GM12878 (cell line): ENCODE data around the gene MROH9. TPM values are rescaled to one million over a fixed set of nuclear protein-coding genes. Genes with fewer than 3 reads are reported as not detected.

Source experiments
- ATAC-seq: fragments of 200-7000 bp; cut with Tn5 transposase; 3 replicates; pipeline ENCODE4 v1.9.1; 2020; ENCODE audit warnings: mild to moderate bottlenecking, moderate library complexity
- BruUV-seq: library from RNA; stranded (reverse); fragments of 400-500 nt; replicated peaks from 2 replicates; lab custom pipeline; 2021; lab: Mats Ljungman, UMichigan
- CTCF ChIA-PET: fragments of 300-600 bp; sonication (Branson Sonifier 250); formaldehyde crosslinking; extraction: SDS; loops from one replicate; lab custom pipeline; 2021; ENCODE audit warnings: inconsistent platforms; lab: Yijun Ruan, JAX
- POLR2A ChIA-PET: fragments of 350-600 bp; formaldehyde crosslinking; extraction: SDS; loops from one replicate; lab custom pipeline; 2021; ENCODE audit warnings: inconsistent platforms; lab: Charles Lee
- RAD21 ChIA-PET: fragments of 300-600 bp; sonication (Branson Sonifier 250); formaldehyde crosslinking; loops from one replicate; lab custom pipeline; 2023; ENCODE audit warnings: antibody characterized with exemption; ENCODE audit not compliant: unreplicated experiment; lab: Charles Lee
- SMC1A ChIA-PET: fragments of 300-600 bp; sonication (Branson Sonifier 250); formaldehyde crosslinking; loops from one replicate; lab custom pipeline; 2023; ENCODE audit not compliant: unreplicated experiment, uncharacterized antibody; lab: Charles Lee
- DNase-seq: peaks from one replicate; pipeline ENCODE4 v3.0.0-alpha.2; 2011; ENCODE audit warnings: low read depth, low spot score
- FAIRE-seq: peaks from 3 replicates; lab custom pipeline; 2011; peaks lifted over from hg19 to GRCh38; lab: Jason Lieb, UNC
- H2AFZ ChIP-seq: 2 replicates; pipeline ENCODE4 v1.6.0; 2011; ENCODE audit warnings: low read depth, low read length, control low read depth; ENCODE audit not compliant: control insufficient read depth
- H3K27ac ChIP-seq: 2 replicates; pipeline ENCODE4 v1.5.1; 2011; ENCODE audit warnings: control low read depth; ENCODE audit not compliant: control insufficient read depth, insufficient read depth
- H3K27me3 ChIP-seq, 2 experiments: replicated peaks in 1 of 2; 2 replicates each; pipeline versions ENCODE4 v1.6.0 to v1.6.1; 2011; ENCODE audit warnings: low read length in 1 of 2; ENCODE audit not compliant: control insufficient read depth in 2 of 2, insufficient read depth in 2 of 2
- H3K36me3 ChIP-seq, 2 experiments: 2 replicates each; pipeline ENCODE4 v1.5.1; 2011; ENCODE audit warnings: low read length in 1 of 2; ENCODE audit not compliant: control insufficient read depth in 2 of 2, insufficient read depth in 2 of 2
- H3K4me1 ChIP-seq: 2 replicates; pipeline ENCODE4 v1.6.1; 2011; ENCODE audit warnings: mild to moderate bottlenecking, low read length, moderate library complexity, mixed read lengths; ENCODE audit not compliant: control insufficient read depth, insufficient read depth
- H3K4me2 ChIP-seq: 2 replicates; pipeline ENCODE4 v1.6.0; 2011; ENCODE audit warnings: control low read depth; ENCODE audit not compliant: control insufficient read depth, insufficient read depth
- H3K4me3 ChIP-seq: fragments of 200-600 bp; sonication (generic); 2 replicates; pipeline ENCODE4 v1.5.1; 2016
- H3K79me2 ChIP-seq: 2 replicates; pipeline ENCODE4 v1.6.0; 2011; ENCODE audit warnings: low read length; ENCODE audit not compliant: control insufficient read depth, insufficient read depth
- H3K9ac ChIP-seq: 2 replicates; pipeline ENCODE4 v1.8.0; 2011; ENCODE audit warnings: low read length, control low read depth, mixed read lengths; ENCODE audit not compliant: control insufficient read depth, insufficient read depth
- H3K9me3 ChIP-seq: replicated peaks from 3 replicates; pipeline ENCODE4 v1.5.1; 2011; ENCODE audit warnings: mild to moderate bottlenecking, low read length; ENCODE audit not compliant: control insufficient read depth, insufficient read depth
- H4K20me1 ChIP-seq: 2 replicates; pipeline ENCODE4 v1.6.0; 2011; ENCODE audit not compliant: control insufficient read depth, insufficient read depth
- ATF2 ChIP-seq: IDR thresholded peaks from 2 replicates; pipeline ENCODE4 v1.6.1; 2012; ENCODE audit warnings: low read length, inconsistent platforms
- HCFC1 ChIP-seq: fragments of 150-350 bp; IDR thresholded peaks from 2 replicates; pipeline ENCODE4 v1.6.1; 2014; ENCODE audit warnings: low read length
- HDAC2 ChIP-seq: fragments of 200-600 bp; sonication (generic); IDR thresholded peaks from 2 replicates; pipeline ENCODE4 v1.6.1; 2017
- MLLT1 ChIP-seq: fragments of 450-650 bp; IDR thresholded peaks from 2 replicates; pipeline ENCODE4 v1.6.1; 2016; ENCODE audit warnings: mild to moderate bottlenecking
- REST ChIP-seq: IDR thresholded peaks from 2 replicates; pipeline ENCODE4 v1.6.1; 2012; ENCODE audit warnings: mild to moderate bottlenecking, low read depth, low read length
- SMC3 ChIP-seq: IDR thresholded peaks from 2 replicates; pipeline ENCODE4 v1.6.1; 2011; ENCODE audit warnings: low read length, improper control_type of control experiment, borderline replicate concordance
- STAT3 ChIP-seq: IDR thresholded peaks from 2 replicates; pipeline ENCODE4 v1.6.1; 2011; ENCODE audit warnings: low read depth, low read length, improper control_type of control experiment
- SUZ12 ChIP-seq: fragments of 200-600 bp; sonication (generic); IDR thresholded peaks from one replicate; pipeline ENCODE4 v1.6.1; 2018; ENCODE audit warnings: antibody characterized with exemption, mild to moderate bottlenecking; ENCODE audit not compliant: unreplicated experiment
- ZSCAN29 ChIP-seq: fragments of 450-650 bp; IDR thresholded peaks from 2 replicates; pipeline ENCODE4 v1.6.1; 2017; ENCODE audit warnings: mild to moderate bottlenecking, moderate library complexity
- WGBS: methylation state at CpG from one replicate; pipeline ENCODE4 v1.1.6; 2016; ENCODE audit warnings: low lambda C conversion rate; ENCODE audit not compliant: insufficient replicate concordance, insufficient coverage; ENCODE audit errors: missing lambda C conversion rate; 5-methylcytosine and 5-hydroxymethylcytosine counted together
- in situ Hi-C: fragments of 300-500 bp; cut with MboI; formaldehyde crosslinking; loops from 9 replicates; pipeline ENCODE4 v1.14.3; 2018; ENCODE audit warnings: mixed read lengths
- intact Hi-C: fragments of 100-400 bp; cut with micrococcal nuclease; formaldehyde crosslinking; loops from one replicate; pipeline ENCODE4 v1.14.2; 2022; ENCODE audit not compliant: unreplicated experiment
- polyA plus RNA-seq, 11 experiments: library from polyadenylated mRNA; depleted of rRNA in 4 of 11; unstranded in 6 of 11; stranded (reverse) in 5 of 11; fragments of >200 nt; fragmentation: Nextera tagmentation in 4 of 11; fragmentation: Illumina TruSeq in 1 of 11; extraction: Ambion mirVana in 4 of 11; extraction: Trizol in 1 of 11; gene quantifications; 1 replicate in 1 of 11; 2 replicates in 10 of 11; pipeline versions ENCODE4 v1.2.1 to v1.2.3, GENCODE V29; 2011 to 2016; ENCODE audit warnings: inconsistent platforms in 2 of 11, missing spikeins in 2 of 11, low read depth in 1 of 11
- total RNA-seq, 4 experiments: library from RNA; depleted of rRNA in 3 of 4; stranded (reverse); fragments of >200 nt in 3 of 4; fragmentation: Illumina TruSeq in 1 of 4; extraction: Trizol in 1 of 4; gene quantifications; 2 replicates each; pipeline versions ENCODE4 v1.2.1 to v1.2.3, GENCODE V29; 2013 to 2021
- TF ChIP-seq, protein P1 (sequence below), 3 experiments: IDR thresholded peaks in 2 of 3; conservative IDR thresholded peaks in 1 of 3; 2 replicates each; pipeline ENCODE4 v1.5.1; 2011; ENCODE audit warnings: low read depth in 3 of 3, low read length in 3 of 3, mild to moderate bottlenecking in 3 of 3, control low read depth in 2 of 3, moderate library complexity in 2 of 3, inconsistent platforms in 1 of 3, mixed read lengths in 1 of 3; ENCODE audit not compliant: control insufficient read depth in 2 of 3, insufficient read depth in 1 of 3; ENCODE audit errors: extremely low read depth in 1 of 3
- TF ChIP-seq, protein P2 (sequence below): fragments of 450-650 bp; IDR thresholded peaks from 2 replicates; pipeline ENCODE4 v1.6.1; 2018; ENCODE audit warnings: mild to moderate bottlenecking, low read depth, moderate library complexity; ENCODE audit not compliant: partially characterized antibody

The MROH9 gene
- total and polyA plus RNA-seq, 10 of the 15 experiments (the other 5 are each of a cell fraction or from before 2014, with no cell fraction given) = not detected

- SMC1A ChIA-PET = no interaction called here
- 40% methylated on average over 7 of the region's 7 CpGs for WGBS
- BruUV-seq = no TSS peak
Measured at GRCh38 chr1:171109966-171110365, 174.6 kb downstream of the MROH9 start.

More at GRCh38 chr1:171109966-171110365, 174.6 kb downstream of the MROH9 start:
- Histone ChIP-seq H3K79me2 (no peaks in the 10 kb centered on the region), H3K9ac (no peak overlapping the region), H3K4me1 (no peaks in the 10 kb centered on the region), H2AFZ (no peak overlapping the region), H4K20me1 (no peaks in the 10 kb centered on the region), H3K36me3 (no peaks in the 10 kb centered on the region), H3K27me3 (no peaks in the 10 kb centered on the region), H3K27ac (no peak overlapping the region), H3K4me2 (no peak overlapping the region), H3K4me3 (no peak overlapping the region), H3K9me3 (no peaks in the 10 kb centered on the region)
- no peak for DNase-seq
- intact Hi-C loops = no loop called here
- ATAC-seq = no peak
- CTCF ChIA-PET = no interaction called here
- RAD21 ChIA-PET = no interaction called here
- FAIRE-seq = no peak
- in situ Hi-C loops = no loop called here
- POLR2A ChIA-PET = no interaction called here
- TF ChIP-seq, protein P1, sequence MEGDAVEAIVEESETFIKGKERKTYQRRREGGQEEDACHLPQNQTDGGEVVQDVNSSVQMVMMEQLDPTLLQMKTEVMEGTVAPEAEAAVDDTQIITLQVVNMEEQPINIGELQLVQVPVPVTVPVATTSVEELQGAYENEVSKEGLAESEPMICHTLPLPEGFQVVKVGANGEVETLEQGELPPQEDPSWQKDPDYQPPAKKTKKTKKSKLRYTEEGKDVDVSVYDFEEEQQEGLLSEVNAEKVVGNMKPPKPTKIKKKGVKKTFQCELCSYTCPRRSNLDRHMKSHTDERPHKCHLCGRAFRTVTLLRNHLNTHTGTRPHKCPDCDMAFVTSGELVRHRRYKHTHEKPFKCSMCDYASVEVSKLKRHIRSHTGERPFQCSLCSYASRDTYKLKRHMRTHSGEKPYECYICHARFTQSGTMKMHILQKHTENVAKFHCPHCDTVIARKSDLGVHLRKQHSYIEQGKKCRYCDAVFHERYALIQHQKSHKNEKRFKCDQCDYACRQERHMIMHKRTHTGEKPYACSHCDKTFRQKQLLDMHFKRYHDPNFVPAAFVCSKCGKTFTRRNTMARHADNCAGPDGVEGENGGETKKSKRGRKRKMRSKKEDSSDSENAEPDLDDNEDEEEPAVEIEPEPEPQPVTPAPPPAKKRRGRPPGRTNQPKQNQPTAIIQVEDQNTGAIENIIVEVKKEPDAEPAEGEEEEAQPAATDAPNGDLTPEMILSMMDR (IDR thresholded peaks at IDR 0.05 in 2 of 3, conservative IDR thresholded peaks at IDR 0.05 in 1 of 3; ENCODE audit: control insufficient read depth in 2 of 3, extremely low read depth in 1 of 3, insufficient read depth in 1 of 3, low read depth in 3 of 3, low read length in 3 of 3) = no peak
- TF ChIP-seq ATF2 (no peak), REST (no peak), HDAC2 (no peak), MLLT1 (no peak), SMC3 (no peak), SUZ12 (no peak), ZSCAN29 (no peak), STAT3 (no peak), HCFC1 (no peak)
- TF ChIP-seq, protein P2, sequence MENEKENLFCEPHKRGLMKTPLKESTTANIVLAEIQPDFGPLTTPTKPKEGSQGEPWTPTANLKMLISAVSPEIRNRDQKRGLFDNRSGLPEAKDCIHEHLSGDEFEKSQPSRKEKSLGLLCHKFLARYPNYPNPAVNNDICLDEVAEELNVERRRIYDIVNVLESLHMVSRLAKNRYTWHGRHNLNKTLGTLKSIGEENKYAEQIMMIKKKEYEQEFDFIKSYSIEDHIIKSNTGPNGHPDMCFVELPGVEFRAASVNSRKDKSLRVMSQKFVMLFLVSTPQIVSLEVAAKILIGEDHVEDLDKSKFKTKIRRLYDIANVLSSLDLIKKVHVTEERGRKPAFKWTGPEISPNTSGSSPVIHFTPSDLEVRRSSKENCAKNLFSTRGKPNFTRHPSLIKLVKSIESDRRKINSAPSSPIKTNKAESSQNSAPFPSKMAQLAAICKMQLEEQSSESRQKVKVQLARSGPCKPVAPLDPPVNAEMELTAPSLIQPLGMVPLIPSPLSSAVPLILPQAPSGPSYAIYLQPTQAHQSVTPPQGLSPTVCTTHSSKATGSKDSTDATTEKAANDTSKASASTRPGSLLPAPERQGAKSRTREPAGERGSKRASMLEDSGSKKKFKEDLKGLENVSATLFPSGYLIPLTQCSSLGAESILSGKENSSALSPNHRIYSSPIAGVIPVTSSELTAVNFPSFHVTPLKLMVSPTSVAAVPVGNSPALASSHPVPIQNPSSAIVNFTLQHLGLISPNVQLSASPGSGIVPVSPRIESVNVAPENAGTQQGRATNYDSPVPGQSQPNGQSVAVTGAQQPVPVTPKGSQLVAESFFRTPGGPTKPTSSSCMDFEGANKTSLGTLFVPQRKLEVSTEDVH = no peak
